ENCODE data around the gene SEC22C.

SEC22C gene

DNA sequence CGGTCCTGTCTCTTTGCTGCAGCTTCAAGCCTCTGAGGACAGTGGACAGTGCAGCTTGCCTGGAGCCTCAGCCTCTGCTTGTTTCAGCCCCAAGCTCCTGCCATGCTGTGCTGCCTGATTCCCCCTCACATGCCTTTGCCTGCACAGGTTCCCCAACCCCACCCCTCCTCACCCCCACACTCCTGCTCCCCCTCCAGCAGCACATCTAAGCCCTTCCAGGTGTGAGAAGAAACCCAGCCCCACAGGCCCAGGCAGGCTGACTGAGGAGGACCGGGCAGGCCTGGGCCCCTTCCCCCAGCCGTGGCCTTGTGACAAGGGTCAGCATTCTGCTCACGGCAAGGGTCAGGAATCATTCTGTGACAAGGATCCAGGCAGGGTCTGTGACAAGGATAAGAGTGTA lies 56.6 kb downstream of the SEC22C start:
- Histone ChIP-seq H3K4me3 (ENCODE audit: insufficient read depth, low read length, poor library complexity, severe bottlenecking) (no peak overlapping the region), H3K9me2 (replicated peaks; ENCODE audit: insufficient read depth, low read length) (no peaks in the 10 kb centered on the region), H3K36me3 (ENCODE audit: low read length) (no peaks in the 10 kb centered on the region), H3K27ac (ENCODE audit: low read depth, low read length) (no peak overlapping the region), H3K9ac (ENCODE audit: low read length) (no peak overlapping the region), H3F3A (ENCODE audit: insufficient read depth) (no peaks in the 10 kb centered on the region), H3K79me2 (ENCODE audit: insufficient read depth, low read length) (no peaks in the 10 kb centered on the region), H3K9me3 (ENCODE audit: insufficient read depth, low read length) (no peaks in the 10 kb centered on the region), H3K27me3 (ENCODE audit: low read length) (no peaks in the 10 kb centered on the region), H3K4me2 (ENCODE audit: low read depth, low read length, poor library complexity, severe bottlenecking) (no peak overlapping the region), H2AFZ (ENCODE audit: low read depth, low read length, severe bottlenecking) (no peak overlapping the region), H4K20me1 (ENCODE audit: low read depth, low read length) (no peaks in the 10 kb centered on the region)
- TF ChIP-seq, protein P1, sequence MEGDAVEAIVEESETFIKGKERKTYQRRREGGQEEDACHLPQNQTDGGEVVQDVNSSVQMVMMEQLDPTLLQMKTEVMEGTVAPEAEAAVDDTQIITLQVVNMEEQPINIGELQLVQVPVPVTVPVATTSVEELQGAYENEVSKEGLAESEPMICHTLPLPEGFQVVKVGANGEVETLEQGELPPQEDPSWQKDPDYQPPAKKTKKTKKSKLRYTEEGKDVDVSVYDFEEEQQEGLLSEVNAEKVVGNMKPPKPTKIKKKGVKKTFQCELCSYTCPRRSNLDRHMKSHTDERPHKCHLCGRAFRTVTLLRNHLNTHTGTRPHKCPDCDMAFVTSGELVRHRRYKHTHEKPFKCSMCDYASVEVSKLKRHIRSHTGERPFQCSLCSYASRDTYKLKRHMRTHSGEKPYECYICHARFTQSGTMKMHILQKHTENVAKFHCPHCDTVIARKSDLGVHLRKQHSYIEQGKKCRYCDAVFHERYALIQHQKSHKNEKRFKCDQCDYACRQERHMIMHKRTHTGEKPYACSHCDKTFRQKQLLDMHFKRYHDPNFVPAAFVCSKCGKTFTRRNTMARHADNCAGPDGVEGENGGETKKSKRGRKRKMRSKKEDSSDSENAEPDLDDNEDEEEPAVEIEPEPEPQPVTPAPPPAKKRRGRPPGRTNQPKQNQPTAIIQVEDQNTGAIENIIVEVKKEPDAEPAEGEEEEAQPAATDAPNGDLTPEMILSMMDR (IDR thresholded peaks at IDR 0.05; ENCODE audit: insufficient read depth, low read length, poor library complexity, severe bottlenecking) = no peak
- no peak for TF ChIP-seq EZH2phosphoT487 (conservative IDR thresholded peaks at IDR 0.05; ENCODE audit: low read length)

DNA sequence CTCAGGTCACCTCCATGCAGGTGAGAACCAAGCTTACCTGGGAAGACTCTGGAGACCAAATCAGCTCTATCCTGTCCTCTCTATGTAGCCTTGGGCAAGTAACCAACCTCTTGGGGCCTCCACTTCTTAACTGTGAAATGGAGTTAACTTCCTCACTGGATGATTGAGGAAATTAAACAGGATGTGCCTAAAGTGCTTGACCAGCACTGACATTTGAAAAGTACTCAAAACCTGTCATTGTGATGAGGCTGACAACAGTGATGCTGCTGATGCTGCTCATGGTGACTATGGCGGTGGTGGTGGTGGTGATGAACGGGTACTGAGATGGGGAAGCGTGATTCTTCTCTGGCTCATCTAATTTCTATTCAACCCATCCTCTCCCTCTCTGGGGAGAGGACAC lies 57.0 kb downstream of the SEC22C start:
- Histone ChIP-seq H3K9me3 (ENCODE audit: insufficient read depth, low read length) (no peaks in the 10 kb centered on the region), H3K36me3 (ENCODE audit: low read length) (no peaks in the 10 kb centered on the region), H3K27ac (ENCODE audit: low read depth, low read length) (no peak overlapping the region), H3K4me3 (ENCODE audit: insufficient read depth, low read length, poor library complexity, severe bottlenecking) (no peak overlapping the region), H3F3A (ENCODE audit: insufficient read depth) (no peaks in the 10 kb centered on the region), H3K9me2 (replicated peaks; ENCODE audit: insufficient read depth, low read length) (no peaks in the 10 kb centered on the region), H3K9ac (ENCODE audit: low read length) (no peak overlapping the region), H3K27me3 (ENCODE audit: low read length) (no peaks in the 10 kb centered on the region), H4K20me1 (ENCODE audit: low read depth, low read length) (no peaks in the 10 kb centered on the region), H3K79me2 (ENCODE audit: insufficient read depth, low read length) (no peaks in the 10 kb centered on the region), H2AFZ (ENCODE audit: low read depth, low read length, severe bottlenecking) (no peak overlapping the region), H3K4me2 (ENCODE audit: low read depth, low read length, poor library complexity, severe bottlenecking) (no peak overlapping the region)
- TF ChIP-seq EZH2phosphoT487 (conservative IDR thresholded peaks at IDR 0.05; ENCODE audit: low read length) = no peak
- TF ChIP-seq, protein P1 (IDR thresholded peaks at IDR 0.05; ENCODE audit: insufficient read depth, low read length, poor library complexity, severe bottlenecking) = no peak

DNA sequence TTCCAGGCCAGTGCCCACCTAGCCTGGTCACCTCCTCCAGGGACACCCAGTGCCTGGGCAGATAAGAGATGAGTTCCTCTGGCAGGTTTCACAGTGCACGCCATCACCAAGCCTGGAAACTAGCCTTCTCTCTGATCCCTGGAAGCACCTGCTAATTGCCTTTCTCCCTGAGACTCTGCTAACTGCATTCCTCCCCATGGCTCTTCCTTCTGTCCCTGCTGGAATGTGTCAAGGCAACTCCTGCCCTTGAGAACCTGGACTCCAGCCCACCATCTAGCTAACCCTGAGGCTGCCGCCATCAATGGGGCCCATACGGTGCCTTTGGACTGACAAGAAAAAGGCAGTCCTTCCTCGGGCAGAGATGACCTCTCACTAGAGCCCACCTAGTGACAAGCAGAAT lies 60.9 kb downstream of the SEC22C start:
- H3K36me3 ChIP-seq (ENCODE audit: low read length) = no peaks in the 10 kb centered on the region
- H2AFZ ChIP-seq (ENCODE audit: low read depth, low read length, severe bottlenecking) = no peak overlapping the region
- no peak overlapping the region for H3K9ac ChIP-seq (ENCODE audit: low read length)
- H3K27ac ChIP-seq (ENCODE audit: low read depth, low read length) = no peak overlapping the region
- no peak overlapping the region for H3K4me2 ChIP-seq (ENCODE audit: low read depth, low read length, poor library complexity, severe bottlenecking)
- no peak overlapping the region for H3K4me3 ChIP-seq (ENCODE audit: insufficient read depth, low read length, poor library complexity, severe bottlenecking)
- no peaks in the 10 kb centered on the region for H3F3A ChIP-seq (ENCODE audit: insufficient read depth)
- H3K9me2 ChIP-seq (replicated peaks; ENCODE audit: insufficient read depth, low read length) = no peaks in the 10 kb centered on the region
- no peaks in the 10 kb centered on the region for H3K79me2 ChIP-seq (ENCODE audit: insufficient read depth, low read length)
- no peaks in the 10 kb centered on the region for H4K20me1 ChIP-seq (ENCODE audit: low read depth, low read length)
- no peaks in the 10 kb centered on the region for H3K9me3 ChIP-seq (ENCODE audit: insufficient read depth, low read length)
- H3K27me3 ChIP-seq (ENCODE audit: low read length) = no peaks in the 10 kb centered on the region
- TF ChIP-seq, protein P1 (IDR thresholded peaks at IDR 0.05; ENCODE audit: insufficient read depth, low read length, poor library complexity, severe bottlenecking) = no peak
- TF ChIP-seq EZH2phosphoT487 (conservative IDR thresholded peaks at IDR 0.05; ENCODE audit: low read length) = no peak
